ENCODE results near the gene OGFR.

GRCh38 chr20:62791301-62792181 is 13.1 kb upstream of the OGFR start:
- TF ChIP-seq EZH2 (IDR thresholded peaks at IDR 0.05; ENCODE audit: borderline replicate concordance, low read depth, low read length, poor library complexity, severe bottlenecking) (no peak), CTCF (conservative IDR thresholded peaks at IDR 0.05; ENCODE audit: low read depth, low read length) (peak; percentile 100)
